AG09309 (cell line): Measurements from ENCODE around the gene PACS2.

ENCODE experiments used
- DNase-seq: peaks from one replicate; pipeline ENCODE4 v3.0.0-alpha.2; 2010; ENCODE audit warnings: low read depth
- H3K4me3 ChIP-seq: 2 replicates; pipeline ENCODE4 v1.5.1; 2011; ENCODE audit warnings: mild to moderate bottlenecking, low read depth, low read length, moderate library complexity; ENCODE audit not compliant: control insufficient read depth
- TF ChIP-seq, protein P1 (sequence below): IDR thresholded peaks from 2 replicates; pipeline ENCODE4 v1.5.1; 2011; ENCODE audit warnings: mild to moderate bottlenecking, low read depth, low read length, inconsistent platforms; ENCODE audit not compliant: insufficient read depth, control insufficient read depth; ENCODE audit errors: missing control alignments

The PACS2 gene

DNA sequence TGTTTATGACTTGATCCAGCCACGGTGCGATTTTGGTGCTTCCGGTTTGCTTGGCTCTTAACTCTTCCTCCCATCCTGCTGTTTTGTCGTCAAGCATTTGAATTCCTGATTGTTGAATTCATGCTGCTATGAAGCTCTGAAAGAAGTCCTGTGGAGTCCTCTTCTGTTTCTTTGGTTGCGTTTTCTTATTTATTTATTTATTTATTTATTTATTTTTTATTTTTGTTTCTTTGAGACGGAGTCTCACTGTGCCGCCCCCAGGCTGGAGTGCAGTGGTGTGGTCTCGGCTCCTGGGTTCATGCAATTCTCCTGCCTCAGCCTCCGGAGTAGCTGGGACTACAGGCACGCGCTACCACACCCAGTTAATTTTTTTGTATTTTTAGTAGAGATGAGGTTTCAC lies 102.1 kb downstream of the PACS2 start:
- no peak for DNase-seq
- H3K4me3 ChIP-seq: no peak overlapping the region
- TF ChIP-seq, protein P1, sequence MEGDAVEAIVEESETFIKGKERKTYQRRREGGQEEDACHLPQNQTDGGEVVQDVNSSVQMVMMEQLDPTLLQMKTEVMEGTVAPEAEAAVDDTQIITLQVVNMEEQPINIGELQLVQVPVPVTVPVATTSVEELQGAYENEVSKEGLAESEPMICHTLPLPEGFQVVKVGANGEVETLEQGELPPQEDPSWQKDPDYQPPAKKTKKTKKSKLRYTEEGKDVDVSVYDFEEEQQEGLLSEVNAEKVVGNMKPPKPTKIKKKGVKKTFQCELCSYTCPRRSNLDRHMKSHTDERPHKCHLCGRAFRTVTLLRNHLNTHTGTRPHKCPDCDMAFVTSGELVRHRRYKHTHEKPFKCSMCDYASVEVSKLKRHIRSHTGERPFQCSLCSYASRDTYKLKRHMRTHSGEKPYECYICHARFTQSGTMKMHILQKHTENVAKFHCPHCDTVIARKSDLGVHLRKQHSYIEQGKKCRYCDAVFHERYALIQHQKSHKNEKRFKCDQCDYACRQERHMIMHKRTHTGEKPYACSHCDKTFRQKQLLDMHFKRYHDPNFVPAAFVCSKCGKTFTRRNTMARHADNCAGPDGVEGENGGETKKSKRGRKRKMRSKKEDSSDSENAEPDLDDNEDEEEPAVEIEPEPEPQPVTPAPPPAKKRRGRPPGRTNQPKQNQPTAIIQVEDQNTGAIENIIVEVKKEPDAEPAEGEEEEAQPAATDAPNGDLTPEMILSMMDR: no peak

DNA sequence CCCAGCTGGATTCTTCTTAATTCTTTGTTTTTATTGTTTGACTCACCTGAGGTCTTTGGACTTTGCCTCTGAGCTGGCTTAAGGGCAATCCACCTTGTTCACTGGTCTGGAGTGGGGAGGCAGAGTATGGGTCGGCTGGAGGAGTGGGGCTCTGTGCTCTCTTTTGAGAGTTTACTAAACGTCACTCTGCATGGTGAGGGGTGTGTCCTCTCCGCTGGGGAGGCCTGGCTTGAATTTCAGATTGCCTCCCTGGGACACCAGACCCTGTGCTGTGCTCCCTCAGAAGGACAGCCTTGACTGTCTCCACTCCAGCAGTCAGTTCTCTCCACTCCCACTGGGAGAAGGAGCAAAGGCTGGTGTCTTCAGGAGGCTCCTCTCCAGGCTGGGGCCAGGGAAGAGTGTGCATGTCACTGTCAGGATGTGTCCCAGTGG lies 103.2 kb downstream of the PACS2 start:
- no peak overlapping the region for H3K4me3 ChIP-seq
- TF ChIP-seq, protein P1: no peak
- DNase-seq: no peak

DNA sequence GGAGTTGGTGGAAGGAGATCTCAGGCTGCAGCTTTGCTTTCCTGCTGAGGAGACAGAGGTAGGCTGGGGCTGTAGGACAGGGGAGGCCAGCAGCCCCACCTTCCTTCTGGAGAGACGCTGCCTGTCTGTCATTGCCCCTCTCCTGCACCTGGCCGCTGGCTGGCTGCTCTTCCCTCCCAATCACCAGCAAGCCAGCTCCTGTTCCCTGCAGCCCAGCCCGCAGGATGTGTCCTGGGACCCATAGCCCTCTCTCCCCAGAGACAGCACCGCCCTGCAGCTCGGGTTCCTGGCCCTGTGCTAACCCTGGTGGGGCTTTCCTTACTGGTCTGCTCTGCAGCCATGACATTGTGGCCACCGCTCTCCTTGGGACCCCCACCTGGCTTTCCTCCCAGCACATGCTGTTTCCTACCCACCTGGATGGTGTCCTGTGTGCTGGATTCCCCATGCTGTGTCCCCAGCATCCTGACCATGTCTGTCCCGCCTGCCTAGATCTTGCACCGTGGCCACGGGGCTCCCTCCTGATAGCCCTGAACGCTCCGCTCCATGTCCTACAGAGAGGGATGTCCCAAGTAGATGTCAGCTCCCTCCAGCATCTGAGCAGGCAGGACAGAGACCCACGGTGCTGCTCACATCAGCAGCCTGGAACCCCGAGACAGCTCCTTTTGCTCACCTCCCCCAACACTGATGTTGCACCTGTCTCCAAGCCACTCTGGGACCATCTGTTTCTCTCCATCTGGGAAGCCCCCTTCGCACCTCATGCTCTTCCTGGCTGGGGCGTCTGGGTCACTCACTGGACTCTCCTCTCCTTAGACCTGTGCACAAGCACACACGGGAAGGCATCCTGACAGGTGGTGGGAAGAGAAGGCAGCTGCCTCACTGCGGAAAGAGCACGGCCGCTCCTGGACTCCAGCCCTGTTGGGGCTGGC lies 104.0 kb downstream of the PACS2 start:
- DNase-seq: no peak
- peak overlapping the region; percentile 70 for H3K4me3 ChIP-seq
- TF ChIP-seq, protein P1: no peak

DNA sequence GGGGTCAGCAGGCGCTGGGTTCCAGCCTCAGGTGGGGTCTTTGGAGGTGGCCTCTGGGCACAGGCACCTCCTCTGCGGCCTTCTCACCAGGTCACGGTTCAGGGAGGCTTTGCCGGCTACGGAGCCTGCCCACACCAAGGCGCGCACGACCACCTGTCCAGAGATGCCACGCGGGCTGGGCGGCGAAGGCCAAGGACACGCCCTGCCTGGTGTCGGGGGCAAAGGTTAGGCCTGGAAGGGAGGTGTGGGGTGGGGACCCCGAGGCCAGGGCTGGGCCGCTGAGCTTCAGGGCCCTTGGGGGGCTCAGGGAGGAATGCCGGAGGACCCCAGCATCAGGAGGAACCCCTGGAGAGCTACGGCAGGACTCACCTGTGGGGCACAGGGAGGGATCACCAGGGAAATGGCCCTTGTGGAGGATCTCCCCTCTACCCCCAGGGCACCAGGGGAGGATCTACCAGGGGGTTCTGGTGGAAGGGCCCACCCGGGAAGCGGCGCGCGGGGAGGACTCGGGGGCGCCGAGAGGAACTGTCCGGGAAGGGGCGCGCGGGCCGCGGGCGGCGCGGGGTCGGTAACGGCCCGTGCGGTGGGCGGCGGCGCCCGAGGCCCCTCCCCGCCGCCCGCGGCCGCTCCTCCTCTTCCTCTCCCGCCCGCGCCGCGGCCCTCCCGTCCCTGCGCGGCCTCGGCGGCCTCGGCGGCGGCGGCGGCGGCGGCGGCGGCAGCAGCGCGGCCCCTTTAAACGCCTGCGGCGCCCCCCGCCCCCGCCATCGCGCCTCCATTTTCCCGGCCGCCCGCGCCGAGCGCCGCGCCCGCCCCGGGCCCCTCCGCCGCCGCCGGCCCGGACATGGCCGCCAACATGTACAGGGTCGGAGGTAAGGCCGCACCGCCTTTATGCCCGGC lies 104.9 kb downstream of the PACS2 start, which contains the start of gene MTA1:
Gene MTA1 (plus strand): TSS at position 633 of the 897 bp plus-strand sequence. CDS start 209 bp downstream, at position 842.
- TF ChIP-seq, protein P1: no peak
- peak within 1 kb of the TSS; percentile 82 for H3K4me3 ChIP-seq
- DNase-seq: no peak

DNA sequence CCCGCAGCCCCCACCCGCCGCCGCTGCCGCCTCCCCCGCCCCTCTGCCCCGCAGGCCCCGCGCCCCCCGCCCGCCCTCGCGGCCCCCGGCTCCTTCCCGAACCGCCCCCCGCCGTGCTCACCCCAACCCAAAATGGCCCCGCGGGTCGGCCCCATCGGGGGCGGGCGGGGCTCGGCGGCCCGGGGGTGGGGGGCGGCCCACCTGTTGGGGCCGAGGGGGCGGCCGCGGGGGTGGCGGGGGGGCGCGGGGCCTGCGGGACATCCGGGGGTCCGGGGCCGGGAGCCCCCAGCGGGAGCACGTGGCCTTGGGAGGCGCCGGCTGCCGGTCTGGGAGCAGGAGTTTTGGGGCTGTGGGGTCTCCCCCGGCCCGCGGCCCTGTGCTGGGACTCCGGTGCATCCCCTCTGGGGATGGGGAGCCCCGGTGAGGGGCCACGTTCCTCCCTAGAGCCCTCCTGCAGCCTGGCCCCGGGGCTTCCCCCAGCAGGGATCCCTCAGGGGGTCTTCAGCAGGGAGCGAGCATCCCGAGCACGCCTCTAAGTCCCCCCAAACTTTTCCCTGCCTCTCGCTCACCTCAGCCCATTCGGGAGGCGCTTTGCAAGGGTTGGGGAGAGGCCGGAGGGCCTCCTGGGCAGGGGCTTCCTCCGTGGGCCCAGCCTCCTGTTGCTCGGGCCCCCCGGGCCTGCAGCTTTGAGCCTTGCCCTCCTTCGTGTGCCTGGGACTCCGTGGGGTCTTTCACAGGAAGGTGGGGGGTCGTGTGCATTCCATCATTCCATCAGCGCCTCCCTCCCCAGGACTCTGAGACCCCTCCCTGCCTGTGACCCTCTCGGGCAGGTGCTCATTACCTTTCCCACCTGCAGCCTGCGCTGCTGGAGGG lies 105.8 kb downstream of the PACS2 start:
- DNase-seq: no peak
- peak overlapping the region; percentile 82 for H3K4me3 ChIP-seq
- TF ChIP-seq, protein P1: no peak
